Measurements from ENCODE around the gene VAV2.

VAV2 gene

GRCh38 chr9:134039386-134040175 lies 47.5 kb upstream of the VAV2 start:
- no peak for DNase-seq
- H3K9me3 Mint-ChIP-seq: peaks cover 25% of the 10 kb centered on the region
- H3K27ac Mint-ChIP-seq: peak overlapping the region; percentile 81
- no peak overlapping the region for H3K4me3 Mint-ChIP-seq
- peaks cover 3% of the 10 kb centered on the region for H3K27me3 Mint-ChIP-seq (ENCODE audit: low read depth, poor library complexity)
- no peaks in the 10 kb centered on the region for H3K4me1 Mint-ChIP-seq
- no peak for TF ChIP-seq CTCF (IDR thresholded peaks at IDR 0.05)
- H3K36me3 Mint-ChIP-seq (ENCODE audit: low read depth): peaks cover 79% of the 10 kb centered on the region

GRCh38 chr9:134037641-134038040 lies 45.5 kb upstream of the VAV2 start:
- H3K27me3 Mint-ChIP-seq (ENCODE audit: low read depth, poor library complexity): peaks cover 3% of the 10 kb centered on the region
- peaks cover 84% of the 10 kb centered on the region for H3K36me3 Mint-ChIP-seq (ENCODE audit: low read depth)
- H3K4me3 Mint-ChIP-seq: no peak overlapping the region
- H3K27ac Mint-ChIP-seq: no peak overlapping the region
- no peaks in the 10 kb centered on the region for H3K4me1 Mint-ChIP-seq
- TF ChIP-seq CTCF (IDR thresholded peaks at IDR 0.05): no peak
- no peak for DNase-seq
- H3K9me3 Mint-ChIP-seq: peaks cover 25% of the 10 kb centered on the region

- no peak overlapping the region for H3K4me3 Mint-ChIP-seq
- peaks cover 80% of the 10 kb centered on the region for H3K36me3 Mint-ChIP-seq (ENCODE audit: low read depth)
- no peak overlapping the region for H3K27ac Mint-ChIP-seq
- peaks cover 3% of the 10 kb centered on the region for H3K27me3 Mint-ChIP-seq (ENCODE audit: low read depth, poor library complexity)
- peaks cover under 1% of the 10 kb centered on the region for H3K4me1 Mint-ChIP-seq
- no peak for TF ChIP-seq CTCF (IDR thresholded peaks at IDR 0.05)
- peaks cover 25% of the 10 kb centered on the region for H3K9me3 Mint-ChIP-seq
- no peak for DNase-seq
Observed at GRCh38 chr9:134036130-134036529, 44.0 kb upstream of the VAV2 start.

- peaks cover 3% of the 10 kb centered on the region for H3K27me3 Mint-ChIP-seq (ENCODE audit: low read depth, poor library complexity)
- no peak for TF ChIP-seq CTCF (IDR thresholded peaks at IDR 0.05)
- no peak overlapping the region for H3K4me3 Mint-ChIP-seq
- peaks cover 25% of the 10 kb centered on the region for H3K9me3 Mint-ChIP-seq
- no peak for DNase-seq
- H3K4me1 Mint-ChIP-seq: peaks cover 8% of the 10 kb centered on the region
- peaks cover 79% of the 10 kb centered on the region for H3K36me3 Mint-ChIP-seq (ENCODE audit: low read depth)
- peak overlapping the region; percentile 68 for H3K27ac Mint-ChIP-seq
Observed at GRCh38 chr9:134035041-134036039, 43.2 kb upstream of the VAV2 start.

- no peak for DNase-seq
- H3K4me3 Mint-ChIP-seq: no peak overlapping the region
- H3K4me1 Mint-ChIP-seq: peaks cover 8% of the 10 kb centered on the region
- peaks cover 17% of the 10 kb centered on the region for H3K9me3 Mint-ChIP-seq
- H3K27ac Mint-ChIP-seq: peak overlapping the region; percentile 68
- TF ChIP-seq CTCF (IDR thresholded peaks at IDR 0.05): no peak
- peaks cover 70% of the 10 kb centered on the region for H3K36me3 Mint-ChIP-seq (ENCODE audit: low read depth)
- peaks cover 3% of the 10 kb centered on the region for H3K27me3 Mint-ChIP-seq (ENCODE audit: low read depth, poor library complexity)
Observed at GRCh38 chr9:134034215-134035040, 42.3 kb upstream of the VAV2 start.
